Ascending aorta (tissue), 2 donors: ENCODE data around the gene MME. TPM values are rescaled to one million over a fixed set of nuclear protein-coding genes. Genes with fewer than 3 reads are reported as not detected.

Experiments
- DNase-seq, 2 donors: peaks; one replicate each; pipeline ENCODE4 v3.0.0-alpha.2; 2019; ENCODE audit warnings: low spot score in 2 of 2
- H3K27ac ChIP-seq, 2 donors: fragments of 200-600 bp; sonication (generic); one replicate each; pipeline ENCODE4 v1.5.1; 2016 to 2017; ENCODE audit warnings: mild to moderate bottlenecking in 1 of 2
- H3K27me3 ChIP-seq: fragments of 200-600 bp; sonication (generic); one replicate; pipeline ENCODE4 v1.5.1; 2017
- H3K36me3 ChIP-seq, 2 donors: fragments of 200-600 bp; sonication (generic); one replicate each; pipeline ENCODE4 v1.5.1; 2016
- H3K4me1 ChIP-seq, 2 donors: fragments of 200-600 bp; sonication (generic); one replicate each; pipeline ENCODE4 v1.5.1; 2016 to 2017; ENCODE audit warnings: mild to moderate bottlenecking in 1 of 2
- H3K4me3 ChIP-seq, 2 donors: fragments of 200-600 bp; sonication (generic); one replicate each; pipeline ENCODE4 v1.5.1; 2016 to 2017; ENCODE audit warnings: mild to moderate bottlenecking in 1 of 2
- H3K9me3 ChIP-seq, 2 donors: fragments of 200-600 bp; sonication (generic); one replicate each; pipeline ENCODE4 v1.5.1; 2016
- CTCF ChIP-seq, 3 experiments: fragments of 200-600 bp in 2 of 3; fragments of 450-650 bp in 1 of 3; sonication (generic) in 2 of 3; IDR thresholded peaks; one replicate each; pipeline ENCODE4 v1.5.1; 2016 to 2019; ENCODE audit warnings: antibody characterized with exemption in 3 of 3, mild to moderate bottlenecking in 1 of 3, moderate library complexity in 1 of 3
- intact Hi-C: fragments of 100-400 bp; cut with DNase I; formaldehyde crosslinking; loops from one replicate; pipeline ENCODE4 v1.15.1; 2023
- total RNA-seq: library from RNA; depleted of rRNA; stranded (reverse); fragments of >200 nt; gene quantifications from one replicate; pipeline ENCODE4 v1.1.0, GENCODE V29; 2016

MME gene
- total RNA-seq, 1 donor from 2014 or later = 1.5 TPM

GRCh38 chr3:155037508-155038202 is 42.5 kb upstream of the MME start:
- H3K36me3 ChIP-seq = no peaks in the 10 kb centered on the region
- H3K27me3 ChIP-seq = no peaks in the 10 kb centered on the region
- intact Hi-C loops = no loop called here
- no peak overlapping the region for H3K27ac ChIP-seq
- TF ChIP-seq CTCF (IDR thresholded peaks at IDR 0.05) = no peak
- H3K4me3 ChIP-seq = no peak overlapping the region
- DNase-seq = no peak
- H3K9me3 ChIP-seq = no peaks in the 10 kb centered on the region
- no peaks in the 10 kb centered on the region for H3K4me1 ChIP-seq

GRCh38 chr3:155038203-155038554 is 41.9 kb upstream of the MME start:
- DNase-seq = no peak
- Histone ChIP-seq H3K4me3 (no peak overlapping the region), H3K27me3 (no peaks in the 10 kb centered on the region), H3K4me1 (no peaks in the 10 kb centered on the region), H3K9me3 (no peaks in the 10 kb centered on the region), H3K27ac (no peak overlapping the region), H3K36me3 (no peaks in the 10 kb centered on the region)
- no peak for TF ChIP-seq CTCF (IDR thresholded peaks at IDR 0.05)
- intact Hi-C loops = no loop called here

- Histone ChIP-seq H3K4me1 (no peaks in the 10 kb centered on the region), H3K27me3 (no peaks in the 10 kb centered on the region), H3K4me3 (no peak overlapping the region), H3K9me3 (no peaks in the 10 kb centered on the region), H3K36me3 (no peaks in the 10 kb centered on the region), H3K27ac (no peak overlapping the region)
- DNase-seq = no peak
- intact Hi-C loops = no loop called here
- TF ChIP-seq CTCF (IDR thresholded peaks at IDR 0.05) = no peak
Observed at GRCh38 chr3:155046935-155047334, 33.2 kb upstream of the MME start.

GRCh38 chr3:155047672-155048071 is 32.4 kb upstream of the MME start:
- H3K4me3 ChIP-seq = no peak overlapping the region
- no peak for DNase-seq
- H3K36me3 ChIP-seq = no peaks in the 10 kb centered on the region
- no peaks in the 10 kb centered on the region for H3K4me1 ChIP-seq
- H3K27me3 ChIP-seq = no peaks in the 10 kb centered on the region
- no peak overlapping the region for H3K27ac ChIP-seq
- TF ChIP-seq CTCF (IDR thresholded peaks at IDR 0.05) = no peak
- H3K9me3 ChIP-seq = no peaks in the 10 kb centered on the region
- intact Hi-C loops = no loop called here

GRCh38 chr3:155049959-155050358 is 30.2 kb upstream of the MME start:
- no peak for DNase-seq
- Histone ChIP-seq H3K27ac (no peak overlapping the region), H3K4me1 (no peaks in the 10 kb centered on the region), H3K9me3 (no peaks in the 10 kb centered on the region), H3K36me3 (no peaks in the 10 kb centered on the region), H3K4me3 (no peak overlapping the region), H3K27me3 (no peaks in the 10 kb centered on the region)
- TF ChIP-seq CTCF (IDR thresholded peaks at IDR 0.05) = no peak
- intact Hi-C loops = no loop called here

GRCh38 chr3:155052470-155052869 is 27.6 kb upstream of the MME start:
- DNase-seq = no peak
- Histone ChIP-seq H3K9me3 (no peaks in the 10 kb centered on the region), H3K4me1 (no peaks in the 10 kb centered on the region), H3K27ac (no peak overlapping the region), H3K4me3 (no peak overlapping the region), H3K36me3 (no peaks in the 10 kb centered on the region), H3K27me3 (no peaks in the 10 kb centered on the region)
- TF ChIP-seq CTCF (IDR thresholded peaks at IDR 0.05) = no peak
- intact Hi-C loops = no loop called here
